ENCODE measurements around the gene SEL1L3.

SEL1L3 gene

GRCh38 chr4:25823632-25824031, 39.2 kb downstream of the SEL1L3 start:
- no peak for FAIRE-seq
- DNase-seq (ENCODE audit: extremely low spot score, insufficient read length, low read depth) = no peak

GRCh38 chr4:25821899-25822298, 40.9 kb downstream of the SEL1L3 start:
- FAIRE-seq = no peak
- DNase-seq (ENCODE audit: extremely low spot score, insufficient read length, low read depth) = no peak

GRCh38 chr4:25821267-25821666, 41.5 kb downstream of the SEL1L3 start:
- FAIRE-seq (no peak), DNase-seq (ENCODE audit: extremely low spot score, insufficient read length, low read depth) (no peak)

- DNase-seq (ENCODE audit: extremely low spot score, insufficient read length, low read depth) (no peak), FAIRE-seq (no peak)
Measured at GRCh38 chr4:25818876-25819275, 43.9 kb downstream of the SEL1L3 start.

GRCh38 chr4:25818371-25818871, 44.4 kb downstream of the SEL1L3 start:
- DNase-seq (ENCODE audit: extremely low spot score, insufficient read length, low read depth) = no peak
- FAIRE-seq = no peak

GRCh38 chr4:25817059-25817681, 45.6 kb downstream of the SEL1L3 start:
- no peak for DNase-seq (ENCODE audit: extremely low spot score, insufficient read length, low read depth)
- no peak for FAIRE-seq

- FAIRE-seq (no peak), DNase-seq (ENCODE audit: extremely low spot score, insufficient read length, low read depth) (no peak)
Measured at GRCh38 chr4:25816591-25817058, 46.2 kb downstream of the SEL1L3 start.

- DNase-seq (ENCODE audit: extremely low spot score, insufficient read length, low read depth) = no peak
- no peak for FAIRE-seq
Measured at GRCh38 chr4:25815586-25815985, 47.2 kb downstream of the SEL1L3 start.

GRCh38 chr4:25814301-25815136, 48.3 kb downstream of the SEL1L3 start:
- FAIRE-seq (no peak), DNase-seq (ENCODE audit: extremely low spot score, insufficient read length, low read depth) (no peak)

GRCh38 chr4:25813448-25814106, 49.2 kb downstream of the SEL1L3 start:
- FAIRE-seq (no peak), DNase-seq (ENCODE audit: extremely low spot score, insufficient read length, low read depth) (no peak)

GRCh38 chr4:25811841-25812240, 50.9 kb downstream of the SEL1L3 start:
- DNase-seq (ENCODE audit: extremely low spot score, insufficient read length, low read depth) = no peak
- no peak for FAIRE-seq

GRCh38 chr4:25811374-25811690, 51.5 kb downstream of the SEL1L3 start:
- no peak for FAIRE-seq
- DNase-seq (ENCODE audit: extremely low spot score, insufficient read length, low read depth) = no peak

GRCh38 chr4:25810461-25811373, 52.1 kb downstream of the SEL1L3 start:
- DNase-seq (ENCODE audit: extremely low spot score, insufficient read length, low read depth) (no peak), FAIRE-seq (no peak)

GRCh38 chr4:25809996-25810395, 52.8 kb downstream of the SEL1L3 start:
- DNase-seq (ENCODE audit: extremely low spot score, insufficient read length, low read depth) (no peak), FAIRE-seq (no peak)

- no peak for DNase-seq (ENCODE audit: extremely low spot score, insufficient read length, low read depth)
- FAIRE-seq = no peak
Measured at GRCh38 chr4:25807102-25807728, 55.6 kb downstream of the SEL1L3 start.

- FAIRE-seq = no peak
- DNase-seq (ENCODE audit: extremely low spot score, insufficient read length, low read depth) = no peak
Measured at GRCh38 chr4:25805255-25805860, 57.4 kb downstream of the SEL1L3 start.

- DNase-seq (ENCODE audit: extremely low spot score, insufficient read length, low read depth) = no peak
- no peak for FAIRE-seq
Measured at GRCh38 chr4:25803720-25804225, 59.0 kb downstream of the SEL1L3 start.

- no peak for FAIRE-seq
- no peak for DNase-seq (ENCODE audit: extremely low spot score, insufficient read length, low read depth)
Measured at GRCh38 chr4:25801594-25801993, 61.2 kb downstream of the SEL1L3 start.

GRCh38 chr4:25800245-25800644, 62.5 kb downstream of the SEL1L3 start:
- FAIRE-seq (no peak), DNase-seq (ENCODE audit: extremely low spot score, insufficient read length, low read depth) (no peak)
